Measurements from ENCODE around the gene TMEM69.

- TF ChIP-seq, protein P1, sequence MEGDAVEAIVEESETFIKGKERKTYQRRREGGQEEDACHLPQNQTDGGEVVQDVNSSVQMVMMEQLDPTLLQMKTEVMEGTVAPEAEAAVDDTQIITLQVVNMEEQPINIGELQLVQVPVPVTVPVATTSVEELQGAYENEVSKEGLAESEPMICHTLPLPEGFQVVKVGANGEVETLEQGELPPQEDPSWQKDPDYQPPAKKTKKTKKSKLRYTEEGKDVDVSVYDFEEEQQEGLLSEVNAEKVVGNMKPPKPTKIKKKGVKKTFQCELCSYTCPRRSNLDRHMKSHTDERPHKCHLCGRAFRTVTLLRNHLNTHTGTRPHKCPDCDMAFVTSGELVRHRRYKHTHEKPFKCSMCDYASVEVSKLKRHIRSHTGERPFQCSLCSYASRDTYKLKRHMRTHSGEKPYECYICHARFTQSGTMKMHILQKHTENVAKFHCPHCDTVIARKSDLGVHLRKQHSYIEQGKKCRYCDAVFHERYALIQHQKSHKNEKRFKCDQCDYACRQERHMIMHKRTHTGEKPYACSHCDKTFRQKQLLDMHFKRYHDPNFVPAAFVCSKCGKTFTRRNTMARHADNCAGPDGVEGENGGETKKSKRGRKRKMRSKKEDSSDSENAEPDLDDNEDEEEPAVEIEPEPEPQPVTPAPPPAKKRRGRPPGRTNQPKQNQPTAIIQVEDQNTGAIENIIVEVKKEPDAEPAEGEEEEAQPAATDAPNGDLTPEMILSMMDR (IDR thresholded peaks at IDR 0.05; ENCODE audit: control extremely low read depth in 1 of 3, insufficient read depth in 1 of 3, low read depth in 1 of 3, low read length in 3 of 3): no peak
- TF ChIP-seq EP300 (IDR thresholded peaks at IDR 0.05; ENCODE audit: borderline replicate concordance in 1 of 2, low read depth in 2 of 2, low read length in 2 of 2) (no peak), RXRA (IDR thresholded peaks at IDR 0.05; ENCODE audit: insufficient read depth, low read depth, low read length) (no peak), KDM1A (IDR thresholded peaks at IDR 0.05; ENCODE audit: borderline replicate concordance, low read length) (no peak), NRF1 (IDR thresholded peaks at IDR 0.05; ENCODE audit: low read depth, low read length) (no peak), MAX (IDR thresholded peaks at IDR 0.05) (no peak)
- TF ChIP-seq, protein P2, sequence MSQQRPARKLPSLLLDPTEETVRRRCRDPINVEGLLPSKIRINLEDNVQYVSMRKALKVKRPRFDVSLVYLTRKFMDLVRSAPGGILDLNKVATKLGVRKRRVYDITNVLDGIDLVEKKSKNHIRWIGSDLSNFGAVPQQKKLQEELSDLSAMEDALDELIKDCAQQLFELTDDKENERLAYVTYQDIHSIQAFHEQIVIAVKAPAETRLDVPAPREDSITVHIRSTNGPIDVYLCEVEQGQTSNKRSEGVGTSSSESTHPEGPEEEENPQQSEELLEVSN (IDR thresholded peaks at IDR 0.05): no peak
Observed at GRCh38 chr1:45654540-45655280, 33.3 kb upstream of the TMEM69 start.
